ENCODE results near the gene SLC22A8. TPM values are rescaled to one million over a fixed set of nuclear protein-coding genes. Genes with fewer than 3 reads are reported as not detected.

The SLC22A8 gene
- total RNA-seq, 1 donor from 2014 or later, result not detected

DNA sequence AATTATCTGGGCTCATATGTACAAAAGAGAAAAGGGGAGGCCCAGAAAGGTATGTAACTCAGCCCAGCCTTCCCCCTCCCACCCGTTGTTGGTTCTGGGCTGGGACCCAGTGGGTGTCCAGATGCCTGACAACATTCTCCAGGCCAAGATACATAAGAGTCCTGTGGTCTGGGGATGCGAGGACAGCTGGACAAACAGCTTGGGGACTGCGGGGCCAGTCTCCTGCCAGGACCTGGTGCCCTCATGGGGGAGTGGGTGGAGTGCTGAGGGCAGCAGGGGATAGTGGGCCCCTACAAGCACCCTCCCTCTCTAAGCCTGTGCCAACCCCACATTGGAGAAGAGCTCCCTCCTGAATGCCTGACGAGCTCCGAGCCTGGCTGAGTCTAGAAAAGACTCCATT is 27.4 kb downstream of the SLC22A8 start:
- Mint-ChIP-seq H3K4me1 (ENCODE audit: unreplicated experiment) (no peaks in the 10 kb centered on the region), H3K4me3 (ENCODE audit: unreplicated experiment) (no peak overlapping the region)

DNA sequence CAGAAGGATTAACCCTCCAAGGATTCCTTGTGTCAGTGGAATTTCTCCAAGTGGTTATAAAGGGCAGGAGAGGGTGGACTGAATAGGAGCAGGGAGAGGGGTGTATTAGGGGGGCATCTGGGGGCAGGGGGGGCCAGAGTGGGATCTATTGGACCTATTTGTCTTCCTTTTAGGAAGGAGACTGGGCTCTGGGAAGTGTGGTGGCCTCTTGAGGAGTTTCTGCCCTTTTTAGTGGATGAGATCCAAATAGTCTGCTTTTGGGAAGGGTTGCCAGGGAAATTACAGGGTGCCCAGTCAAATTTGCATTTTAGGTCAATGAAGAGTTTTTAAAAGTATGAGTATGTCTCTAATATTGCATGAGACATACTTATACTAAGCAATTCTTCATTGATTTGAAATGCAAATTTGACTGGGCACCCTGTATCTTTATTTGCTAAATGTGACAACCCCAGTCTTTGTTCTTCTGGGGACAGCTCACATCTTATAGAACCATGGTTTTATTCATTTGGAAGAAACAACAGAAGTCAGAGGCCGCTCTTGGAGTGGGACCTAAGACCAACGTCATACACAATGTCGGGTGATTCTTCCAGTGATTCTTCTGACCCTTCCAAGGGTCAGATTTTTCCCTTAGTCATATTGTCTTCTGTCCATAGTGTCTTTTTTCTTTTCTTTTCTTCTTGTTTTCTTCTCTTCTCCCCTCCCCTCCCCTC is 30.4 kb downstream of the SLC22A8 start:
- no peaks in the 10 kb centered on the region for H3K9me3 Mint-ChIP-seq (ENCODE audit: unreplicated experiment)
- no peak for DNase-seq (ENCODE audit: extremely low spot score, unreplicated experiment)
- H3K36me3 Mint-ChIP-seq (ENCODE audit: unreplicated experiment), result no peaks in the 10 kb centered on the region
- H3K27me3 Mint-ChIP-seq (ENCODE audit: unreplicated experiment), result peaks cover 10% of the 10 kb centered on the region
- TF ChIP-seq, protein P1, sequence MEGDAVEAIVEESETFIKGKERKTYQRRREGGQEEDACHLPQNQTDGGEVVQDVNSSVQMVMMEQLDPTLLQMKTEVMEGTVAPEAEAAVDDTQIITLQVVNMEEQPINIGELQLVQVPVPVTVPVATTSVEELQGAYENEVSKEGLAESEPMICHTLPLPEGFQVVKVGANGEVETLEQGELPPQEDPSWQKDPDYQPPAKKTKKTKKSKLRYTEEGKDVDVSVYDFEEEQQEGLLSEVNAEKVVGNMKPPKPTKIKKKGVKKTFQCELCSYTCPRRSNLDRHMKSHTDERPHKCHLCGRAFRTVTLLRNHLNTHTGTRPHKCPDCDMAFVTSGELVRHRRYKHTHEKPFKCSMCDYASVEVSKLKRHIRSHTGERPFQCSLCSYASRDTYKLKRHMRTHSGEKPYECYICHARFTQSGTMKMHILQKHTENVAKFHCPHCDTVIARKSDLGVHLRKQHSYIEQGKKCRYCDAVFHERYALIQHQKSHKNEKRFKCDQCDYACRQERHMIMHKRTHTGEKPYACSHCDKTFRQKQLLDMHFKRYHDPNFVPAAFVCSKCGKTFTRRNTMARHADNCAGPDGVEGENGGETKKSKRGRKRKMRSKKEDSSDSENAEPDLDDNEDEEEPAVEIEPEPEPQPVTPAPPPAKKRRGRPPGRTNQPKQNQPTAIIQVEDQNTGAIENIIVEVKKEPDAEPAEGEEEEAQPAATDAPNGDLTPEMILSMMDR (IDR thresholded peaks at IDR 0.05), result no peak
- no peak overlapping the region for H3K4me3 Mint-ChIP-seq (ENCODE audit: unreplicated experiment)
- H3K27ac Mint-ChIP-seq (ENCODE audit: unreplicated experiment), result no peak overlapping the region
- no peaks in the 10 kb centered on the region for H3K4me1 Mint-ChIP-seq (ENCODE audit: unreplicated experiment)

More for the DNA sequence above, 27.4 kb downstream of the SLC22A8 start:
- Mint-ChIP-seq H3K36me3 (ENCODE audit: unreplicated experiment) (no peaks in the 10 kb centered on the region), H3K27ac (ENCODE audit: unreplicated experiment) (no peak overlapping the region), H3K27me3 (ENCODE audit: unreplicated experiment) (peaks cover 26% of the 10 kb centered on the region), H3K9me3 (ENCODE audit: unreplicated experiment) (no peaks in the 10 kb centered on the region)
- DNase-seq (ENCODE audit: extremely low spot score, unreplicated experiment), result no peak
- TF ChIP-seq, protein P1 (IDR thresholded peaks at IDR 0.05), result no peak

DNA sequence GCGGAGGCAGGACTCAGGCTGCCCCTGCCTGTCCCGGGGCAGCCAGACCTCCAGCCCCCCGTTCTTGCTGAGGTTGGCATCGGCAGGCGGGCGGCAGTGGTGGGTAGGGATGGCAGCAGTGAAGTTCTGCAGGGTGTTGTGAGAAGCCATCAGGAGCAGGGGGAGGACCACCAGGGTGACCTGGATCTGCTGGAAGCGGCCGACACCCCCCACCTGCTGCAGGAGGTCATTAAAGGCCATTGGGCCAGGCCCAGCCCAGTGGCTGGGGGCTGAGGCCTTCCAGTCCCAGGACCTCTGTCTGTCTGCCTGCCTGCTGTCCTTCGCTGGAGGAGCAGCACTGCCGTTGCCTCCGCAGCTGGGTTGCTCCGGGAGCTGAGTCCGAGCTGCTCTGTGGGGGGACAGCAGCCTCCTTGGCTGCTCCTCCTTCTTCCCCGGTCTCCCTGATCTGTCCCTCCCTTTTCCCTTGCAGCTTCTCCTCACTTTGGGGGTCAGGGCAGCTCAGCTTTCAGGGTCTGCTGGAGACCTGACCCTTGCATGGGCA is 31.1 kb downstream of the SLC22A8 start, which contains the start of gene SLC22A6:
Gene SLC22A6 (minus strand): TSS at position 517 of the 541 bp plus-strand sequence. CDS start 277 bp downstream, at position 240.
- H3K4me1 Mint-ChIP-seq (ENCODE audit: unreplicated experiment), result no peaks in the 10 kb centered on the region
- no peaks in the 10 kb centered on the region for H3K9me3 Mint-ChIP-seq (ENCODE audit: unreplicated experiment)
- no peak within 1 kb of the TSS for H3K4me3 Mint-ChIP-seq (ENCODE audit: unreplicated experiment)
- TF ChIP-seq, protein P1 (IDR thresholded peaks at IDR 0.05), result no peak
- no peaks in the 10 kb centered on the region for H3K36me3 Mint-ChIP-seq (ENCODE audit: unreplicated experiment)
- DNase-seq (ENCODE audit: extremely low spot score, unreplicated experiment), result no peak
- H3K27me3 Mint-ChIP-seq (ENCODE audit: unreplicated experiment), result peaks cover 9% of the 10 kb centered on the region
- no peak within 1 kb of the TSS for H3K27ac Mint-ChIP-seq (ENCODE audit: unreplicated experiment)

DNA sequence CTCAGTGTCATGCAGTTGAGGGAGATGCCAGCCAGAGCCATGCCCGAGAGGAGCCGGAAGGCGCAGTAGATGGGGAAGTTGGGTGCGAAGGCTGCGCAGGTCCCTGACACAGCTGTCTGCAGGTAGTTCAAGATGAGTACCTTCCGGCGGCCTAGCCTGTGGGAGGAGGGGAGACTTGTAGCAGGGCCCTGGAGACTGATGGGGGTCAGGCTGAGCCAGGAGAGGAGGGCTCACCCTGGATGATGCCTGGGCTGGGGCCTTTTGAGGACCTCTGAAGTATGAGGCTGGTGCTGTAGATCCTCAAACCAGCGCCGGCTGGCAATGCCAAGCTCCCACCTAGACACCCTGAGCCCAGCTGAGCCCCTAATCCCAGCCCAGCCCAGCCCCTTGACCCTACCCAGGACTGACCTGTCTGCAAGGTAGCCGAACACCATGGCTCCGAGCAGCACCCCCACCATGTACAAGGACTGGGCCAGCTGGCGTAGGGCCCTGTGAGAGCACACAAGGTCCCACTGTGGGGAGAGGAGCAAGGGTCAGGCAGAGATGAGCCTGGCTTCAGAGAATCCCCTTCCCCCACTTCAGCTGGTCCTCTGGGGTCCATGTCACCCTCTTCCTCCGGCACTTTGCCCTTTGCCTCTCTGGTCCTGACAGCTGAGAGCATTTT is 32.0 kb downstream of the SLC22A8 start:
- Mint-ChIP-seq H3K27ac (ENCODE audit: unreplicated experiment) (no peak overlapping the region), H3K9me3 (ENCODE audit: unreplicated experiment) (no peaks in the 10 kb centered on the region), H3K27me3 (ENCODE audit: unreplicated experiment) (peaks cover 9% of the 10 kb centered on the region)

More for the DNA sequence above, 32.0 kb downstream of the SLC22A8 start:
- H3K4me1 Mint-ChIP-seq (ENCODE audit: unreplicated experiment), result no peaks in the 10 kb centered on the region
- H3K4me3 Mint-ChIP-seq (ENCODE audit: unreplicated experiment), result no peak overlapping the region
- DNase-seq (ENCODE audit: extremely low spot score, unreplicated experiment), result no peak
- TF ChIP-seq, protein P1 (IDR thresholded peaks at IDR 0.05), result no peak
- H3K36me3 Mint-ChIP-seq (ENCODE audit: unreplicated experiment), result no peaks in the 10 kb centered on the region

Data from osteocyte (in vitro differentiated cells).